ENCODE measurements around the gene RWDD4. TPM values are rescaled to one million over a fixed set of nuclear protein-coding genes. Genes with fewer than 3 reads are reported as not detected.

RWDD4 gene
- total RNA-seq, 1 experiment from 2014 or later: 29.6 TPM

DNA sequence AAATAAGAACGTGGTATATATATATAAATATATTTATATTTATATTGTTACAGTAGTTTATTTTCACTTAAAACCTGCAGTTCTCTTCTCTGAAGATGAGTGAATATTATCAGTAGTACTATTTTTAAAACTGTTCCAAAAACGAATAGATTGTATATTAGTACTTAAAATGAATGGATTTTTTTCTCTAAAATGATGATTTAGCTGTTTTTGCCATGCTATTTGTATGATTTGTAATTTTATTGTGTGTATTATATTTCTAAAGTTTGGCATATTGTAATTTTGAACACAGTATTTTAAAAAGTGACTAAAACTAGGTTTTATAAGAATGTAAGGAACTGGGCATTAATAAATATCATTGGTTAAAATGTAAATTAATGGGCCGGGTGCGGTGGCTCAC is 22.1 kb upstream of the RWDD4 start:
- ATAC-seq (no peak), DNase-seq (no peak)
- ChIA-PET POLR2A (ENCODE audit: unreplicated experiment) (no interaction called here), CTCF (no interaction called here)
- no TSS peak for BruUV-seq (replicated peaks)
- no peak overlapping the region for H3K27ac ChIP-seq (ENCODE audit: low read length)
- no peaks in the 10 kb centered on the region for H3F3A ChIP-seq (ENCODE audit: low read length, unreplicated experiment)
- H3K9me3 ChIP-seq (ENCODE audit: low read length): no peaks in the 10 kb centered on the region
- H3K36me3 ChIP-seq (ENCODE audit: low read depth, low read length): peaks cover 20% of the 10 kb centered on the region
- no peaks in the 10 kb centered on the region for H3K9me2 ChIP-seq (replicated peaks; ENCODE audit: low read length)
- H3K4me3 ChIP-seq (ENCODE audit: low read length): no peak overlapping the region
- intact Hi-C loops (cut with micrococcal nuclease): no loop called here
- H3K4me1 ChIP-seq (ENCODE audit: insufficient read depth, low read length): no peaks in the 10 kb centered on the region
- no peaks in the 10 kb centered on the region for H3K79me2 ChIP-seq (ENCODE audit: low read length)
- H4K20me1 ChIP-seq (ENCODE audit: low read length): no peaks in the 10 kb centered on the region
- no peak overlapping the region for H3K9ac ChIP-seq (ENCODE audit: low read length)
- H3K27me3 ChIP-seq (ENCODE audit: low read length): no peaks in the 10 kb centered on the region
- H3K4me2 ChIP-seq (ENCODE audit: low read length): no peak overlapping the region
- H2AFZ ChIP-seq (ENCODE audit: low read length): no peak overlapping the region
- no peak for TF ChIP-seq EZH2 (IDR thresholded peaks at IDR 0.05; ENCODE audit: low read length, unreplicated experiment)
- TF ChIP-seq, protein P1, sequence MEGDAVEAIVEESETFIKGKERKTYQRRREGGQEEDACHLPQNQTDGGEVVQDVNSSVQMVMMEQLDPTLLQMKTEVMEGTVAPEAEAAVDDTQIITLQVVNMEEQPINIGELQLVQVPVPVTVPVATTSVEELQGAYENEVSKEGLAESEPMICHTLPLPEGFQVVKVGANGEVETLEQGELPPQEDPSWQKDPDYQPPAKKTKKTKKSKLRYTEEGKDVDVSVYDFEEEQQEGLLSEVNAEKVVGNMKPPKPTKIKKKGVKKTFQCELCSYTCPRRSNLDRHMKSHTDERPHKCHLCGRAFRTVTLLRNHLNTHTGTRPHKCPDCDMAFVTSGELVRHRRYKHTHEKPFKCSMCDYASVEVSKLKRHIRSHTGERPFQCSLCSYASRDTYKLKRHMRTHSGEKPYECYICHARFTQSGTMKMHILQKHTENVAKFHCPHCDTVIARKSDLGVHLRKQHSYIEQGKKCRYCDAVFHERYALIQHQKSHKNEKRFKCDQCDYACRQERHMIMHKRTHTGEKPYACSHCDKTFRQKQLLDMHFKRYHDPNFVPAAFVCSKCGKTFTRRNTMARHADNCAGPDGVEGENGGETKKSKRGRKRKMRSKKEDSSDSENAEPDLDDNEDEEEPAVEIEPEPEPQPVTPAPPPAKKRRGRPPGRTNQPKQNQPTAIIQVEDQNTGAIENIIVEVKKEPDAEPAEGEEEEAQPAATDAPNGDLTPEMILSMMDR (conservative IDR thresholded peaks at IDR 0.05; ENCODE audit: low read depth, low read length): no peak
- TF ChIP-seq EZH2phosphoT487 (IDR thresholded peaks at IDR 0.05; ENCODE audit: borderline replicate concordance, low read length): no peak

DNA sequence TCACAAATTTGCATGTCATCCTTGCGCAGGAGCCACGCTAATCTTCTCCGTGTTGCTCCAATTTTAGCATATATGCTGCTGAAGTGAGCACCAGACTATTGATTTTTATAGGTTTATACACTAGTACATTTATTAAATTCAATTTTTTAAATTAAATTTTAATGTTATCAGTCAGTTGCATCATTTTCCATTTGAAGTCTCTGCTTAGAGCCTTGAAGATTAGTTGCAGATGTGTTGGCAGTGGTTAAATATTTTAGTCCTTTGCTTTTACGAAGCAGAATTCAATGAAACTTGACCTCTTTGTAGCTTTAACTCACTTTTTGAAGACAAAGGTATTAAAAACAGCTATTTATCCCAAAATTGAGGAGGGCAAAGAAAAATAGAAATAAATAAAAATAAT is 16.6 kb upstream of the RWDD4 start:
- Histone ChIP-seq H3K9me2 (replicated peaks; ENCODE audit: low read length) (no peaks in the 10 kb centered on the region), H3K79me2 (ENCODE audit: low read length) (no peaks in the 10 kb centered on the region), H3K4me1 (ENCODE audit: insufficient read depth, low read length) (no peaks in the 10 kb centered on the region), H2AFZ (ENCODE audit: low read length) (no peak overlapping the region), H3K9ac (ENCODE audit: low read length) (no peak overlapping the region), H3K9me3 (ENCODE audit: low read length) (no peaks in the 10 kb centered on the region), H3K36me3 (ENCODE audit: low read depth, low read length) (peaks cover 13% of the 10 kb centered on the region), H3K27me3 (ENCODE audit: low read length) (no peaks in the 10 kb centered on the region), H3K27ac (ENCODE audit: low read length) (no peak overlapping the region), H3F3A (ENCODE audit: low read length, unreplicated experiment) (no peaks in the 10 kb centered on the region), H3K4me2 (ENCODE audit: low read length) (no peak overlapping the region), H4K20me1 (ENCODE audit: low read length) (no peaks in the 10 kb centered on the region), H3K4me3 (ENCODE audit: low read length) (no peak overlapping the region)
- no peak for TF ChIP-seq EZH2phosphoT487 (IDR thresholded peaks at IDR 0.05; ENCODE audit: borderline replicate concordance, low read length)
- TF ChIP-seq, protein P1 (conservative IDR thresholded peaks at IDR 0.05; ENCODE audit: low read depth, low read length): no peak
- TF ChIP-seq EZH2 (IDR thresholded peaks at IDR 0.05; ENCODE audit: low read length, unreplicated experiment): no peak
- intact Hi-C loops (cut with micrococcal nuclease): no loop called here
- ChIA-PET POLR2A (ENCODE audit: unreplicated experiment) (no interaction called here), CTCF (no interaction called here)
- BruUV-seq (replicated peaks): no TSS peak
- DNase-seq (no peak), ATAC-seq (no peak)

DNA sequence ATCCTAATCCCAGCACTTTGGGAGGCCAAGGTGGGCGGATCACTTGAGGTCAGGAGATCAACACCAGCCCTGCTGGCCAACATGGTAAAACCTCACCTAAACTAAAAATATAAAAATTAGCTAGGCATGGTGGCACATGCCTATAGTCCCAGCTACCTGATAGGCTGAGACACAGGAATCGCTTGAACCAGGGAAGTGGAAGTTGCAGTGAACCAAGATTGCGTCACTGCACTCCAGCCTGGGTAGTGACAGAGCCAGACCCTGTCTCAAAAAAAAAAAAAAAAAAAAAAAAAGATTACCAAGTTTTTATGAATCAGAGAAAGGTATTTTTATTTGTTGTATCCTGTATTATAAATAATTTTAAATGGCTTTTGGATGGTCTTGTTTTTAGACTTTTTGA is 15.2 kb upstream of the RWDD4 start:
- BruUV-seq (replicated peaks): no TSS peak
- ChIA-PET CTCF (no interaction called here), POLR2A (ENCODE audit: unreplicated experiment) (no interaction called here)
- Histone ChIP-seq H2AFZ (ENCODE audit: low read length) (no peak overlapping the region), H3K9me2 (replicated peaks; ENCODE audit: low read length) (no peaks in the 10 kb centered on the region), H3F3A (ENCODE audit: low read length, unreplicated experiment) (no peaks in the 10 kb centered on the region), H4K20me1 (ENCODE audit: low read length) (no peaks in the 10 kb centered on the region), H3K36me3 (ENCODE audit: low read depth, low read length) (peaks cover 16% of the 10 kb centered on the region), H3K79me2 (ENCODE audit: low read length) (no peaks in the 10 kb centered on the region), H3K9me3 (ENCODE audit: low read length) (no peaks in the 10 kb centered on the region), H3K27me3 (ENCODE audit: low read length) (no peaks in the 10 kb centered on the region), H3K27ac (ENCODE audit: low read length) (no peak overlapping the region), H3K4me2 (ENCODE audit: low read length) (no peak overlapping the region), H3K4me1 (ENCODE audit: insufficient read depth, low read length) (no peaks in the 10 kb centered on the region), H3K9ac (ENCODE audit: low read length) (no peak overlapping the region), H3K4me3 (ENCODE audit: low read length) (no peak overlapping the region)
- no peak for DNase-seq
- no peak for ATAC-seq
- intact Hi-C loops (cut with micrococcal nuclease): no loop called here
- no peak for TF ChIP-seq EZH2phosphoT487 (IDR thresholded peaks at IDR 0.05; ENCODE audit: borderline replicate concordance, low read length)
- TF ChIP-seq, protein P1 (conservative IDR thresholded peaks at IDR 0.05; ENCODE audit: low read depth, low read length): no peak
- TF ChIP-seq EZH2 (IDR thresholded peaks at IDR 0.05; ENCODE audit: low read length, unreplicated experiment): no peak

All from PC-3 (cell line).